ENCODE measurements around the gene CHCHD10.

The CHCHD10 gene

GRCh38 chr22:23752750-23753149 lies 15.0 kb downstream of the CHCHD10 start:
- no peaks in the 10 kb centered on the region for H3K36me3 ChIP-seq (ENCODE audit: control insufficient read depth, low read depth, low read length)
- no peaks in the 10 kb centered on the region for H3K9me3 ChIP-seq (ENCODE audit: control insufficient read depth, low read depth, low read length)
- no peak overlapping the region for H3K27ac ChIP-seq (ENCODE audit: low read length)
- H3K4me1 ChIP-seq (ENCODE audit: control insufficient read depth, low read depth, low read length): no peaks in the 10 kb centered on the region
- H3K4me3 ChIP-seq (ENCODE audit: low read length): no peak overlapping the region
- H3K9ac ChIP-seq (ENCODE audit: low read length): no peak overlapping the region
- no peaks in the 10 kb centered on the region for H3K27me3 ChIP-seq (ENCODE audit: control insufficient read depth, insufficient read depth, low read length)

- Histone ChIP-seq H3K4me1 (ENCODE audit: control insufficient read depth, low read depth, low read length) (no peaks in the 10 kb centered on the region), H3K36me3 (ENCODE audit: control insufficient read depth, low read depth, low read length) (no peaks in the 10 kb centered on the region), H3K4me3 (ENCODE audit: low read length) (peak overlapping the region; percentile 90), H3K27me3 (ENCODE audit: control insufficient read depth, insufficient read depth, low read length) (no peaks in the 10 kb centered on the region), H3K9ac (ENCODE audit: low read length) (no peak overlapping the region), H3K9me3 (ENCODE audit: control insufficient read depth, low read depth, low read length) (no peaks in the 10 kb centered on the region), H3K27ac (ENCODE audit: low read length) (no peak overlapping the region)
Measured at GRCh38 chr22:23752090-23752691, 15.6 kb downstream of the CHCHD10 start.

- Histone ChIP-seq H3K9me3 (ENCODE audit: control insufficient read depth, low read depth, low read length) (no peaks in the 10 kb centered on the region), H3K9ac (ENCODE audit: low read length) (peak overlapping the region; percentile 86), H3K27me3 (ENCODE audit: control insufficient read depth, insufficient read depth, low read length) (no peaks in the 10 kb centered on the region), H3K27ac (ENCODE audit: low read length) (peak overlapping the region; percentile 82), H3K4me3 (ENCODE audit: low read length) (peak overlapping the region; percentile 90), H3K4me1 (ENCODE audit: control insufficient read depth, low read depth, low read length) (no peaks in the 10 kb centered on the region), H3K36me3 (ENCODE audit: control insufficient read depth, low read depth, low read length) (no peaks in the 10 kb centered on the region)
Measured at GRCh38 chr22:23751441-23751996, 16.3 kb downstream of the CHCHD10 start.

DNA sequence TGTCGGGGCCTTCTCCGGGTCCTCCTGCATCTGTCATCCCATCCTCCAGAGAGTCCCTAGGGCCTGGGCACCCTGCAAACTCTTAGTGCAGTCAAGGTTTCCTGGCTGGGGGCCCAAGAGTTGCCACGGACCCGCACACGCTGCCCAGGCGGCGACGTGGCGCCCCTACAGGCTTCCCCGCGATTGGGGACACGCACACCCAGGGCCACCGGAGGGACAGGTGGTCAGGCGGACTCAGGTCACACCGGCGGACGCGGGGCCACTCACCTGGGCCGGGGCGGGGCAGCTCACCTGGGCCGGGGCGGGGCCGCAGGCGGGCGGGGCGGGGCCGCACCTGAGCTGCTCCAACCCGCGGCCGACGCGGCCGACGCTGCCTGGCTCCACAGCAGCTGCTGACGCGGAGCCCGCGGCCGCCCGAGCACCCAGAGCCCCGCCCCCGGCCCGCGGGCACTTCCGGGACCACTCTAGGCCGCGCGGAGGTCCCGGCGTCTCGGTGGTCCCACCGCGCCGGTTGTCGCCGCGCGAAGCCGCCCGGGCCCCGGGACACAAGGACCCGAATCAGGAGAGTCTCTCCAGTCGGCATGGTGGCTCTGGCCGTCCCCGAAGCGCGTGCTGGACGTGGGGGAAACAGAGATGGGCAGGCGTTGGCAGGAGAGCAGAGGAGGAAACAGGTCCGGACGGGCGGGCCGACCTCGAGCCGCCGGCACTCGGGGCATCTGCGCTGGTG lies 16.9 kb downstream of the CHCHD10 start, which contains the start of gene ZNF70:
TSS of gene ZNF70 (minus strand) at position 399 of the 727 bp plus-strand sequence. CDS start 5,972 bp downstream, outside the sequence.
- H3K36me3 ChIP-seq (ENCODE audit: control insufficient read depth, low read depth, low read length): no peaks in the 10 kb centered on the region
- H3K9ac ChIP-seq (ENCODE audit: low read length): peak within 1 kb of the TSS; percentile 86
- peak within 1 kb of the TSS; percentile 82 for H3K27ac ChIP-seq (ENCODE audit: low read length)
- H3K27me3 ChIP-seq (ENCODE audit: control insufficient read depth, insufficient read depth, low read length): no peaks in the 10 kb centered on the region
- no peaks in the 10 kb centered on the region for H3K4me1 ChIP-seq (ENCODE audit: control insufficient read depth, low read depth, low read length)
- H3K9me3 ChIP-seq (ENCODE audit: control insufficient read depth, low read depth, low read length): no peaks in the 10 kb centered on the region
- peak within 1 kb of the TSS; percentile 90 for H3K4me3 ChIP-seq (ENCODE audit: low read length)

GRCh38 chr22:23750367-23750713 lies 17.4 kb downstream of the CHCHD10 start:
- Histone ChIP-seq H3K4me1 (ENCODE audit: control insufficient read depth, low read depth, low read length) (no peaks in the 10 kb centered on the region), H3K9me3 (ENCODE audit: control insufficient read depth, low read depth, low read length) (no peaks in the 10 kb centered on the region), H3K9ac (ENCODE audit: low read length) (peak overlapping the region; percentile 54), H3K27me3 (ENCODE audit: control insufficient read depth, insufficient read depth, low read length) (no peaks in the 10 kb centered on the region), H3K4me3 (ENCODE audit: low read length) (peak overlapping the region; percentile 82), H3K36me3 (ENCODE audit: control insufficient read depth, low read depth, low read length) (no peaks in the 10 kb centered on the region), H3K27ac (ENCODE audit: low read length) (no peak overlapping the region)

- Histone ChIP-seq H3K27me3 (ENCODE audit: control insufficient read depth, insufficient read depth, low read length) (no peaks in the 10 kb centered on the region), H3K27ac (ENCODE audit: low read length) (no peak overlapping the region), H3K9ac (ENCODE audit: low read length) (no peak overlapping the region), H3K4me3 (ENCODE audit: low read length) (peak overlapping the region; percentile 82), H3K36me3 (ENCODE audit: control insufficient read depth, low read depth, low read length) (peaks cover under 1% of the 10 kb centered on the region), H3K4me1 (ENCODE audit: control insufficient read depth, low read depth, low read length) (no peaks in the 10 kb centered on the region), H3K9me3 (ENCODE audit: control insufficient read depth, low read depth, low read length) (no peaks in the 10 kb centered on the region)
Measured at GRCh38 chr22:23749841-23750301, 17.9 kb downstream of the CHCHD10 start.

DNA sequence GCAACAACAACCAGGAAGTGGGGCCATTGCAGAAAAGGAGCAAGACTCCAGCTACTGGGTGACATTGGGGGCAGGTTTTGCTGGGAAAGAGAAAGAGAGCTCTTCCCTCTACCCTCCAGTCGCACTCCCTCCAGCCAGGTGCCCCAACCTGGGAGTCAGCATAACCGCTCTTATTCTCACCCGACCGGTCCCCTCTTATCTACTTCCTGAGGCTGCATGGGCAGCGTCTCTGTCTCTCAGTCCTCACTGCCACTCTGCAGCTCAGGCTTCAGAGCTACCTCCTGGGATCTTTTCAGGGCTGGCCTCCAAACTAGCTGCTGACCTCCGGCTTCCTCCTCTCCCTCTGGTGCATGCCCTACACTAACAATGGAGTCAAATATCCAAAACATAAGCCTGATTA lies 22.0 kb downstream of the CHCHD10 start:
- Histone ChIP-seq H3K9me3 (ENCODE audit: control insufficient read depth, low read depth, low read length) (no peaks in the 10 kb centered on the region), H3K27ac (ENCODE audit: low read length) (no peak overlapping the region)

DNA sequence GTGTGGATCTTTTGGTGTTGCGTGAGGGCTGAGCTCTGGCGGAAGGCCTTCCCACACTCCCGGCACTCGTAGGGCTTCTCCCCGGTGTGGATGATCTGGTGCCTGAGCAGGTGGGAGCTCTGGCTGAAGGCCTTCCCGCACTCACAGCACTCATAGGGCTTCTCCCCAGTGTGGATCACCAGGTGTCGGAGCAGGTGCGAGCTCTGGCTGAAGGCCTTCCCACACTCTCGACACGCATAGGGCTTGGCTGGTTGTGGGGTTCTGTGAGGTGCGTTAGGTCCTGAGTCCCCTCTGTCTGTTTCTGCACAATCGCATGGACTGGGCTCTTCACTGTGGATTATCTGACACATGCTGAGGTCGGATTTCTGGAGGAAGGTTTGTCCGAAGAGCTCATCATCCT lies 23.3 kb downstream of the CHCHD10 start:
- no peak overlapping the region for H3K4me3 ChIP-seq (ENCODE audit: low read length)

More for the DNA sequence above, 22.0 kb downstream of the CHCHD10 start:
- Histone ChIP-seq H3K9ac (ENCODE audit: low read length) (no peak overlapping the region), H3K4me3 (ENCODE audit: low read length) (no peak overlapping the region), H3K4me1 (ENCODE audit: control insufficient read depth, low read depth, low read length) (no peaks in the 10 kb centered on the region), H3K27me3 (ENCODE audit: control insufficient read depth, insufficient read depth, low read length) (no peaks in the 10 kb centered on the region), H3K36me3 (ENCODE audit: control insufficient read depth, low read depth, low read length) (peaks cover 16% of the 10 kb centered on the region)

GRCh38 chr22:23744001-23744400 lies 23.8 kb downstream of the CHCHD10 start:
- H3K9ac ChIP-seq (ENCODE audit: low read length): no peak overlapping the region
- no peak overlapping the region for H3K27ac ChIP-seq (ENCODE audit: low read length)
- no peak overlapping the region for H3K4me3 ChIP-seq (ENCODE audit: low read length)
- H3K9me3 ChIP-seq (ENCODE audit: control insufficient read depth, low read depth, low read length): no peaks in the 10 kb centered on the region
- no peaks in the 10 kb centered on the region for H3K27me3 ChIP-seq (ENCODE audit: control insufficient read depth, insufficient read depth, low read length)
- H3K4me1 ChIP-seq (ENCODE audit: control insufficient read depth, low read depth, low read length): no peaks in the 10 kb centered on the region
- peaks cover 16% of the 10 kb centered on the region for H3K36me3 ChIP-seq (ENCODE audit: control insufficient read depth, low read depth, low read length)

More for the DNA sequence above, 23.3 kb downstream of the CHCHD10 start:
- Histone ChIP-seq H3K27me3 (ENCODE audit: control insufficient read depth, insufficient read depth, low read length) (no peaks in the 10 kb centered on the region), H3K9me3 (ENCODE audit: control insufficient read depth, low read depth, low read length) (no peaks in the 10 kb centered on the region), H3K27ac (ENCODE audit: low read length) (no peak overlapping the region), H3K9ac (ENCODE audit: low read length) (no peak overlapping the region), H3K36me3 (ENCODE audit: control insufficient read depth, low read depth, low read length) (peaks cover 16% of the 10 kb centered on the region), H3K4me1 (ENCODE audit: control insufficient read depth, low read depth, low read length) (no peaks in the 10 kb centered on the region)

DNA sequence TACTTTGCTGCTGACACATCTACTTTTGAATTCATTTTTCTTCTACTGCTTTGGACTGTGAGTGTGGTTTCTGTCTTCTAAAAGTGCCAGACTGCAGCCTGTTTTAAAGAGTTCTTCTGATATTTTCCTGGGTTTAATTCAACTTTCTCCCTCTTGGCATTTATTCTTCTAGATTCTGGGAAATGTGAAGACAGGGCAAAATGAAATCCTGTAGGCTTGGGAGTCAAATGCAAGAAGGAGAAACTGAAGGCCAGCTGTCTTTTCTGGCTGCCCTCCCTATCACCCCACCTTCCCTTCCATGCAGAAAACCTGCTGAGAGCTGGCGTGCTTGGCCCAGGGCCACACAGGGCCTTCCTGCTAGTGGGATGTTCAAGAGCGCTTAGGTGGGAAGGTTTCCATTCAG lies 24.5 kb downstream of the CHCHD10 start:
- Histone ChIP-seq H3K27ac (ENCODE audit: low read length) (no peak overlapping the region), H3K36me3 (ENCODE audit: control insufficient read depth, low read depth, low read length) (peaks cover 16% of the 10 kb centered on the region), H3K9me3 (ENCODE audit: control insufficient read depth, low read depth, low read length) (no peaks in the 10 kb centered on the region), H3K27me3 (ENCODE audit: control insufficient read depth, insufficient read depth, low read length) (no peaks in the 10 kb centered on the region), H3K4me3 (ENCODE audit: low read length) (no peak overlapping the region), H3K9ac (ENCODE audit: low read length) (no peak overlapping the region), H3K4me1 (ENCODE audit: control insufficient read depth, low read depth, low read length) (no peaks in the 10 kb centered on the region)

- no peaks in the 10 kb centered on the region for H3K9me3 ChIP-seq (ENCODE audit: control insufficient read depth, low read depth, low read length)
- H3K4me3 ChIP-seq (ENCODE audit: low read length): no peak overlapping the region
- H3K27me3 ChIP-seq (ENCODE audit: control insufficient read depth, insufficient read depth, low read length): no peaks in the 10 kb centered on the region
- peaks cover 16% of the 10 kb centered on the region for H3K36me3 ChIP-seq (ENCODE audit: control insufficient read depth, low read depth, low read length)
- no peak overlapping the region for H3K9ac ChIP-seq (ENCODE audit: low read length)
- no peaks in the 10 kb centered on the region for H3K4me1 ChIP-seq (ENCODE audit: control insufficient read depth, low read depth, low read length)
- no peak overlapping the region for H3K27ac ChIP-seq (ENCODE audit: low read length)
Measured at GRCh38 chr22:23742505-23743264, 25.1 kb downstream of the CHCHD10 start.
